Muscle of back (tissue), 11 donors: ENCODE data around the gene TLR9. TPM values are rescaled to one million over a fixed set of nuclear protein-coding genes. Genes with fewer than 3 reads are reported as not detected.
"Not testable (repeated sequence)": the region's sequence is repeated elsewhere in the genome, so short reads cannot be mapped to it uniquely, and the experiment has no call there.

Experiments
- DNase-seq, 3 donors: peaks; one replicate each; pipeline versions ENCODE4 v3.0.0 to v3.0.0-alpha.2; 2013
- polyA plus RNA-seq, 10 donors: library from polyadenylated mRNA; unstranded; fragments of 120-200 nt; gene quantifications; one replicate each; pipeline ENCODE4 v1.2.1, GENCODE V29; 2013; ENCODE audit not compliant: insufficient read length in 10 of 10

Gene TLR9
- polyA plus RNA-seq, 10 donors, result 0.05 to 0.33 (median 0.18) TPM; not detected in 2

DNA sequence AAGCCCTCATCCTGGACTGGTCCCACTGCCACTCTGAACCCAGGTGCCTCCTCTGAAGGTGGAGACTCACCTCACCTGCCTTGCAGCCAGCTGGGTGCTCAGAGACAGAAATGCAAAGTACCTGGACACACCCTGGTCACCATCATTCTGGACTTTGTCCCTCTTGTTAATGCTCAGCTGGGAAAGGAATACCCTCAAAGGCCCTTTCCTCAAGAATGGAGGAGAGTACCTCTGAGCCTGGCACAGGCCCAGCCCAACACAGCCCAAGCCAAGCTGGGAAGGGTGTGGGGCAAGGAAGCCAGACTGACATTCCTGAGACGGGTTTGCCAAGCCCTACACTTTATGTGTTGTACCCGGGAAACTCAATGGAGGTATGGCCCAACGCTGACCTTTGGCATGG lies 28.5 kb downstream of the TLR9 start:
- DNase-seq, result no peak

DNA sequence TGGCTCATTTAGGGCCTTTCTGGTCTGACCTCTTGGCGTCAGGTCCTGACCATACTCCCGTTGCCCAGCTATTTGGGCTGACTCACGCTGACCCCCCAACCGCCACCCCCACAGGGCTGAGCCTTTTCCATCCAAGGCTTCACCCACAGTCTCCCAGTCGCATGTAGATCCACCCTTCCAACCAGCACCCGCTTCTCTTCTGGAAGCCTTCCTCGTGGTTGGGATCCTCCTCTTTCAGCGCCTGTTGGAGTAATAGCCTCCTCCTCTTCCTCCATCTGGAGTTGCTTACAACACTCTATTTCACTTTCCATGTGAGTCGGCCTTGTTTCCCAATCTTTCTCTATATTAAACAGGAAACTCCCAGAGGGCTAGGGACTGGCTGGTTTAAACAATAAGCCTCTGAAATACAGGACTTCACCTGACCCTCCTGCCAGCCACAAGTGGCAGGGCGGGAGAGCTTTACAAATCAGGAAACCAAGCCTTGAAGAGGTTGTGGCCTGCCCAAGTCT lies 29.6 kb downstream of the TLR9 start:
- peak in 1 of 3 donors; percentile 53 for DNase-seq

DNA sequence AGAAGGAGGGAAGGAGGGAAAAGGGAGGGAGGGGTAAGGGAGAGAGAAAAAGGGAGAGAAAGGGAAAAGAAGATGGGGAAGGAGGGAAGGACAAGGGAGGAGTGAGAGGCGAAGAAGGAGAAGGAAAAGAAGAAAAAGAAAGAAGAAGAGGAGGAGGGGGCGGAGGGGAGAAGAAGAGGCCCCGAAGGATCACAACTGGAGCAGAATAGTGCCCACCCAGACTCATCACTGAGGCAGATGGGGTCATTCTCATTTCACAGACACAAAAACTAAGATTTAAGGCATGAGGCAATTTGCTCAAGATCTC lies 30.2 kb downstream of the TLR9 start:
- DNase-seq, result no peak

DNA sequence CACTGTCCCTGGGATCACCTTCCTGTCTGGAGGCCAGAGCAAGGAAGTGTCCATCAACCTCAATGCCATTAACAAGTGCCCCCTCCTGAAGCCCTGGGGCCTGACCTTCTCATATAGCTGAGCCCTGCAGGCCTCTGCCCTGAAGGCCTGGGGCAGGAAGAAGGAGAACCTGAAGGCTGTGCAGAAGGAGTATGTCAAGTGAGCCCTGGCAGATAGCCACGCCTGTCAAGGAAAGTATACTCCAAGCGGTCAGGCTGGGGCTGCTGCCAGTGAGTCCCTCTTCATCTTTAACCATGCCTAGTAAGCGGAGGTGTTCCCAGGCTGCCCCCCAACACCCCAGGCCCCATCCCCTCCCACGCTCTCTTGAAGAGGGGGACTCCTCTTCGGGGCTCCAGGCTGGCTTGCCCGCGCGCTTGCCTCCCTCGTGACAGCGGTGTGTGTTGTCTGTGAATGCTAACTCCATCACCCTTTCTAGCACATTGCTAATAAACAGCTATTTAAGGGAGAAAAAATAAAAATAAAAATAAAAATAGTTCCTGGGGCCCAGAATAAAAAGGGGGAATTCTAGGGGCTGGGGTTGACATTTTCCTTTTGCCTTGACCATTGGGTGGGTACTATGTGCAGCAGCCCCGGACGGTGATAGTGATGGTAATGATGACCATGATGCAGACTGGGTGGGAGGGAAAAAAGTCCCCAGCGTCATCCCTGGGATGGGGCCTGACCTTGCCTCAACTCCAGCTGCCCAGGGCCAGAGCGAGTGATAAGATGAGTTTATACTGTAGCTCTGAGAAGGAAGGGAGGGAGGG lies 30.8 kb downstream of the TLR9 start:
- DNase-seq, result no peak

DNA sequence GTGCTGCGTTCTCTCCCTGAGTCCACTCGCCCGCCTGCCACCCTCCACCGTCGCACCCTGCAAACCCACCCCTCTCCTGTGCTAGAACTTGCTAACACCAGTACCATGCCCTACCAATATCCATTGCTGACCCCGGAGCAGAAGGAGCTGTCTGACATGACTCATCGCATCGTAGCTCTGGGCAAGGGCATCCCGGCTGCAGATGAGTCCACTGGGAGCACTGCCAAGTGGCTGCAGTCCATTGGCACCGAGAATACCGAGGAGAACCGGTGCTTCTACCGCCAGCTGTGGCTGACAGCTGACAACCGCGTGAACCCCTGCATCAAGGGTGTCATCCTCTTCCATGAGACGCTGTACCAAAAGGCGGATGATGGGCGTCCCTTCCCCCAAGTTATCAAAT lies 32.4 kb downstream of the TLR9 start:
- peak in 2 of 3 donors; percentile 33 to 58 for DNase-seq

DNA sequence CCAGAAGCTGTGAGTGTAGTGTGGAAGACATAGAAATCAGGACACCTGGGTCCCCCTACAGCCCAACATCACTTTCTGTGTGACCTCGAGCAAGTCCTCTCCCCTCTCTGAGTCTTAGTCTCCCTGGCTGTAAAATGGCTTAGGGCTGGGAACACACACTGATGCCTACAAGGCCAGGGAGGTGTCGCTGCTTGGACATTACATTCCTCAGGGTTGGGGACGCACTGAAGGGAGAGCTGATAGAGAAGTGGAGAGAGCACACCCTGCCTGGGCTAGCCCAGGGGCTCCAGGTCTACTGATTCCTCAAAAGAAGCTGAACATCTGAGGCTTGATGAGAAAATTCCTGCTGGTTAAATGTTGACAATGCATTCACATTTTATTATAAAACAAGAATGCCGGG lies 33.8 kb downstream of the TLR9 start:
- DNase-seq, result no peak

DNA sequence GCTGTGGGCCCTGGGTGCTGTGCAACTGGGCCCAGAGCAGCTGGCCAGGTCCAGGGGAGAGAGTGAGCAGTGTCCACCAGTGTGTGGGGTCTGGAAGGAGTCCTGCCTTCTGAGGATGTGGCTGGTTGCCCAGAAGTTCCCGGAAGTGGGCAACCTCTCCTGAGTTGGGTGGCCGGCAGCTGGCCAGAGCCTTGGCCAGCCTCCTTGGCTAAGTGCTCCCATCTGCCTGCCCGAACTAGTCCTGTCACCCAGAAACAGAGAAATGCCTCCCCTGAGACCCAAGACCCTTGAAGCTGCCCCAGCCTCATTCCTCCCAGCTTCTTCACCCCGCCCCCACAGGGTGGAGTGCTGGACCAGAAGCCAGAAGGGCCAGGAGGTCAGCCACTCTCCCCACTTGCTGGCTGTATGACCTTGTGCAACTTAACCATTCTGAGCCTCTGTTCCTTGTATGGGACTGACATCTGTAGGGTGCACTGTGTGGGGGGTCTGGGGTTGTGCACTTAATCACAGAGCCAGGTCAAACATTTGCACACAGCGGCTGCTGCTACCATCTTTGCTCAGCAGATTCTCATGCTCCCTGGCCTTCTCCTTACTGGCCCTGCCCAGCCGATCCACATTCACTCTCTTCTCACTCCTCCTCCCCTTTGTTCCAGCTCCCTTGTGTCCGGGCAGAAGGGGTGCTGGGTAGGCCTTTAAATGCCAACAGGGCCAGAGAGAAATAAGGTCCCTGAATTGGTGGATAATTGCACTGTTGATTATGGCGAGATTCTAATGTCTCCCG lies 35.0 kb downstream of the TLR9 start:
- DNase-seq, result peak in 1 of 3 donors; percentile 31

DNA sequence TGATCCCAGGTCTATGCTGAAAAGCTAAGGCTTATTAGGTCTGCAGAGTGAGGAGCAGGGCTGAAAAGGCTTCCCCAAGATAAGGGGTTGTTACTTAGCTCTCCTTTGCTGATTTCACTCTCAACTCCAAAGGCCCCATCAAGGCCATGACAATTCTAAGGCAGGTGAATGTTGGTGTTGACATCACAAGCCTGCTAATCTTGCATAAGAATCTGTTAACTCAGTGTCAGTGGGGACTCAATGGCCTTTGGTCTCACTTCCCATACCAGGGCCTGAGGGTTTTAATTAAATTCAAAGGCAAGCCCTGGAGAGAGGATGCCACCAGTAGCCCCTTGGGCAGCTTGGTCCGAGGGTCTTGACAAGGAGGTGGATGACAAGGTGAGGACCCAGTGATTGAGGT lies 36.9 kb downstream of the TLR9 start:
- DNase-seq, result no peak

DNA sequence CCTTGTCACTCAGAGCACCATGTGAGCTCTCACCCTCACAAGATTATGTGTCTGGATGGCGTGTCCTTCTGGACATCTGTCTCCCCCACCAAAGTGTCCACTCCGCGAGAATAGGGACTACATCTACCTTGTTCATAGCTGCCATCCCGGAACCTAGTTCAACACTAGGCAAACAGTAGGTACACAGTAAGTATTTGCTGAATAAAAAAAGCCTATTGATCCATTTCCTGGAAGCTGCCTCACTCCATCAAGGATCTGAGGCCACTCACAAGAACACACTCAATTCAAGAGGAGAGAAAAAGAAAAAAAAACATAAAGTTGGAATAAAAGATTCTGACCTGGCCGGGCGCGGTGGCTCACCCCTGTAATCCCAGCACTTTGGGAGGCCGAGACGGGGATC lies 38.7 kb downstream of the TLR9 start:
- DNase-seq, result no peak

DNA sequence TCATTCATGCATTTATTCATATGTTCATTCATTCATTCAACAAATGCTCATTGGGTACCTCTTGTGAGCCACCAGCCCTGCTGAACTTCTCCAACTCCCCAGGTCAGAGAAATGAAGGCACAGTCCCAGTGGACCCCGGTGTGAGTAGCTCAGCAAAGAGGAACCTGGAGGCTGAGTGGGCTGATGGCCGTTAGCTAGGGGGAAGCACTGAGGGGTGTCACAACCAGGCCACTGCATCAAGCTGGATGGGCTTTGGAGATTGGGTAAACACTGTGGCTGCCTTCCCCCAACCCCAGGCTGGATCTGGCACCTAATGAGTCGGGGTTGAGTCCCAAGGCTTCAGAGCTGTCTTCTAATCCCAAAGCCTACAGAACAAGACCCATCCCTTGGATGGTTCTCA lies 39.6 kb downstream of the TLR9 start:
- no peak for DNase-seq

DNA sequence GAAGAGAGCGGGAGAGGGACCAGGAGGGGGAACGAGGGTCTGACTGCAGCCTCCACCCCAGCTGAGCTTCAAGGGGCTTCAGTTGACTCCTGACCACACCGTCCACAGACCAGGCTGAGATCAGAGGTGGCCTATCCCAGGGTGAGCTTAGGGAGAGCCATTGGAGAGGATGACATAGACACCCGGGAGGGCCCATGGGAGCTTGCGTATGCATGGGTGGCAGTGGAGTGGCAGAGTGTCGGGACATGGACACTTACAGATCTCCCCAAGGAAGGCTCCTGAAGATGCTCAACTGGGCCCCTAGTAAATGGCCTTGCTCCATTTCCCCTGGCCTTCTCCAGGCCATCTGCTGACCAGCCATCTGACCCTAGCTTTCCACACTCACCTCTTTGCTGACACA lies 40.1 kb downstream of the TLR9 start:
- no peak for DNase-seq

DNA sequence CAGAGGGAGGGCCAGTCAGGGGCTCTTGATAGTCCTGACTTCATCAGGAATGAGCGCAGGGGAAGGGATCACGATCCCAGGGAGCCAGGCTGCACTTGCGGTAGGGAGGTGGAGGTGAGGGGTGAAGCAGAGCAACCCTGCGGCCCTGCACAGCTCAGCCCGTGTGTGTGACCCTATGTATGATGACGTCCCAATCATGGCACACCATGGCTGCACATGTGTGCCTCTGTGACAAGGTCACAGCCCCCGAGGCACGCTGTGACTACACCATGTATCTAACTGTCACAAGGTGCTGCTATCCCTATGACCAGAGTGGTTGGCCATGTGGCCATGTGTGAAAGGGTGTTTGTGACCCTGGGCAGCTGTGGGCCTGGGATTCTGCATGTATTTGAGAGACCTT lies 40.8 kb downstream of the TLR9 start:
- no peak for DNase-seq

DNA sequence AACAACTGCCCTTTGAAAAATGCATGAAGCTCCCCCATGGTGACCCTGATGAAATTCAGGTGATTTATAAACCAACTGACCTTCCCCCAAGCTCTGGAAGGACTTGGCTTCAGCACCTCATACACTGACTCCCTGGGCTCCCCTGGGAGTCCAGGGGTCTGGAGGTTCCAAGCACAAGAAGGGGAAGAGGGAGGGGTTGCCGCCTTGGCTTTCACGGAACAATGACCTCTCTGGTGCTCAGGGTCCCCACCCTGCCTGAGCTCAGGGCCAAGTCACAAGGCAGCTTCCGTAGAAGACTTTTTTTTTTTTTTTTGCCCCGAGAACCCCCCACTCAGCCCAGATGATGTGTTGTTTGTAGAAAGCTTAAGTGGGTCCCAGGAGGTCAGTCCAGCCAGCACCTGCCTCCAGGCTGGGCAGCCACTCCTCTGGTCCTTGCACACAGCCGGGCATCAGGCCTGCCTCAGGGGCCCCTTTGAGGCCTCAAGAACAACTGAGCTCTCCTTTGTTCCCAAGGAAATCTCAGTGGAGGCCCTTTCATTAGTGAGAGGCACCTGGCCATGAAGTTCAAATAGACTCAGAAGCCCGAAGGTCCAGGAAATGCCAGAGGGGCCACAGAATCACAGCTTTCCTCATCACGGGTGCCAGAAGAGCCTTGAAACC lies 41.5 kb downstream of the TLR9 start:
- no peak for DNase-seq

DNA sequence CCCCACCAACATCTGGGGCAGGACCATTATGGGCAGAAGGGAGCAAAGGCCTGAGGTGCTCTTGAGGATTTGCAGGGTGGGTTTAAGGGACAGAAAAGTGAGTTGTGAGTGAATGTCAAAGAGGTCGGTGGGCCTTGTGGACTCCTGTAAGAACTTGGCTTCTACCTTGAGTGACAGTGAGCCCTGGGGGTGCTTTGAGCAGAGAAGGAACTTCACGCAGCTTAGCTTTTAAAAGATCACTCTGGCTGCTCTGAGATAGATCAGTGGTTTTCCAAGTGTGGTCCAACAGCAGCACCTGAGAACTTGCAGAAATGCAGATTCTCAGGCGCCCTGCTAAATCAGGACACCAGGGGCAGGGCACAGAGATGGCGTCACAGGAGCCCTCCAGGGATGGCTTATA lies 42.8 kb downstream of the TLR9 start:
- no peak for DNase-seq

DNA sequence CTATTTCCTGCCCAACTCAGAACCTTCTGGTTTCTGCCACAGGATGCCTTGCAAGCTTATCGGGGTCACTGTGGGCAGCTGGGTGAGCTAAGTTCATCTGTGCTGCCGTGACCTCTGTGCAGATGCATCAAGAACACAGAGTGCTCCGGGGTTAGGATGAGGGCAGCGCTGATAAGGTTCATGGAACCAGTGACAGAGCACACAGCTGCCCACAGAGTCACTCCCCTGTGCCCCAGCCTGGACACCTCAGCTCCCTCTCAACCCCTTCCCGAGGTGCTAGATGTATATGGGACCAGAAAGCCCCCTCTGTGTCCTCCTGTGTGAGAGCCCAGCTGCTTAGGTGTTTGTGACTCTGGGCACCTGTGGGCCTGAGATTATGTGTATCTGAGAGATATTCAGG lies 43.2 kb downstream of the TLR9 start:
- DNase-seq, result no peak

DNA sequence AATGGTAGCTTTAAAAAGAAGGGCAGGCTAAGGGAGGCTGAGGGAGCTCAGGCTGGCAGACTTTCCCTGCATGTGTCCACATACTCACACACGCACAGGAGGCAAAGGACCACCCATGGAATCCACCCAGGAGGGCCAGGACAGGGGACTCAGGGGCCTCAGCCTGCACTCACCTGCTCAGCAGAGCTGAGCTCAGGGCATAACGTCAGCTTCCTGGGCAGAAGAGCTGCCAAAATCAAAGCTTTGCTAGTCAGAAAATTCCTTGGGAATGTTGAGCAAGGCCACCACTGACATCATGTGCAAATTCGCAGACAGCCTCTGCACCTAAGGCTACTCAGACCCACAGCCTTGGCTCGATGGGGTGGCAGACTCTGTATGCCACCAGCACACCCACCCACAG lies 43.9 kb downstream of the TLR9 start:
- DNase-seq, result no peak

DNA sequence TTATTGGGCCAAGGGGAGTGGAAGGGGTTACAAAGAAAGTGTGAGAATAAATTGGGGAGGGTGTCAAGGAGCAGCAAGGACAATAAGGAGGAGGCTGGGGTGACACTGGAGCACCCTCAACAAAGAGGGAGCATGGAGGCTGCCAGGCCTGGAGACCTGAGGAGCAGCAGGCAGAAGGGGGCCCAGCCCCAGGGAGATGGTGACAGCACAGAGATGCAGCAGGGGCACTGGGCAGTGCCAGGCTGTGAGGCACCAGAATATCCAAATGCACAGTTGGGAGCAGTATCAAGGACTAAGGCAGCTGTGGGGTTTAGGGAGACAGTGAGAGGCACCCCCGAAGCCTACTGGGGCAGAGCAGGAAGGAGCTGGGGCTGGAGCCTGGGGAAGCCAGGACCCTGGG lies 46.9 kb downstream of the TLR9 start:
- no peak for DNase-seq

DNA sequence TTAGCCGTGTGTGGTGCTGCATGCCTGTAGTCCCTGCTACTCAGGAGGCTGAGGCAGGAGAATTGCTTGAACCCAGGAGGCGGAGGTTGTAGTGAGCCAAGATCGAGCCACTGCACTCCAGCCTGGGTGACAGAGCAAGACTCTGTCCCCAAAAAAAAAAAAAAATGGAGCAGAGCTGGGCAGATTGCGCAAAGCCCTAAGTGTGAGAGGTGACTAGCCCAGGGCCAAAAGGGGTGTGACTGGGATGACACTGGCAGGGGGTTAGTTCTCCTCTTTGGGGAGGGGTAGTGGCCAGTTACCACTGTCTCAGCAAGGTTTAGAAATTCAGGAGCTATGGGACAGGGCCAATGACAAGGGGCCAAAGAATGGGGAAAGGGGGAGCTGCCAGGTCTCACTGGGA lies 47.3 kb downstream of the TLR9 start:
- DNase-seq, result not testable (repeated sequence)

DNA sequence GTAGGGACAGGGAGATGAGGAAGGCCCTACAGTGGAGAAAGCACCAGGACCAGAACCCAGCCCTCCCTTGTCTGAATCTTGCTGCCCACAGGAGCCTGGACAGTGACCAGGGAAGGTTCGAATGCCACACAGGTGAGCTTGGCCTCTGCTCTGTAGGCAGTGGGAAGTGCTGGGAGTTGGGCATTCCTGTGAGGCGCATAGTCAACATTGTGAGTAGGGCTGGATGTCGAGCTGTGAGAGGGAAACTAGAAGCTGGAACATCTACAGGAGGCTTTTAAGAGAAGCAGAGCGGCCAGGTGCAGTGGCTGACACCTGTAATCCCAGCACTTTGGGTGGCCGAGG lies 47.8 kb downstream of the TLR9 start:
- DNase-seq, result no peak

DNA sequence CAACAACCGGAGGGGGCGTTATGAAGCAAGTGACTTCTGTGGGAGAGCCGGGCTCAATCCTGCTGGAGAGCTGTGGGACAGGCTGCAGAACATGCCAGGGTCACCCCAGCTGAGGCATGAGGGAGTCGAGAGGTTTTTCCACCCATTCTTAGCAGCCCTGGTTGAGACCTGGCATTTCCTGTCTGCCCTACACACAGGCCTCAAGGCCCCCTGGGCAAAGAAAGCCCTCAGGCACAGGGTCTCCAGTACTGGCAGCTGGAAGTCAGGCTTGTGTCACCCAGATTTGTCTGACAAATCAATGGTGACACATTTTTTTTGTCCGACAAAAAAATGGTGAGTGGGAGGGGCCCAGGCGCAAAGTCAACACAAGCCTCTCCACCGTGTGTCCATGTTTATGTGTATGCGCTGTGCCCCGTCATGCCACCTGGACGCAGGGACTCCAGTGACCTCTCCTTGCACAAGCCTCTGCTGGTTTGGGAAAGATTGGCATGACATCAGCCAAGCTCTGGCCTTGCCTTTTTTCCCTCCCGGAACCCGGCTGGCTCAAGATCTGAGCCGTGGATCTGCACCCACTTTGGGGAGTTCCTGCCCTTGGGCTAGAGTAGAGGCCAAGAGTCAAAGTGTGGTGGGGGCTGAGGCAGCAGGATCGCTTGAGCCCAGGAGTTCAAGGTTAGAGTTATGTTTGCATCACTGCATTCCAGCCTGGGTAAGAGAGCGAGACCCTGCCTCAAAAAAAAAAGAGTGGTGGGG lies 48.3 kb downstream of the TLR9 start:
- no peak for DNase-seq

DNA sequence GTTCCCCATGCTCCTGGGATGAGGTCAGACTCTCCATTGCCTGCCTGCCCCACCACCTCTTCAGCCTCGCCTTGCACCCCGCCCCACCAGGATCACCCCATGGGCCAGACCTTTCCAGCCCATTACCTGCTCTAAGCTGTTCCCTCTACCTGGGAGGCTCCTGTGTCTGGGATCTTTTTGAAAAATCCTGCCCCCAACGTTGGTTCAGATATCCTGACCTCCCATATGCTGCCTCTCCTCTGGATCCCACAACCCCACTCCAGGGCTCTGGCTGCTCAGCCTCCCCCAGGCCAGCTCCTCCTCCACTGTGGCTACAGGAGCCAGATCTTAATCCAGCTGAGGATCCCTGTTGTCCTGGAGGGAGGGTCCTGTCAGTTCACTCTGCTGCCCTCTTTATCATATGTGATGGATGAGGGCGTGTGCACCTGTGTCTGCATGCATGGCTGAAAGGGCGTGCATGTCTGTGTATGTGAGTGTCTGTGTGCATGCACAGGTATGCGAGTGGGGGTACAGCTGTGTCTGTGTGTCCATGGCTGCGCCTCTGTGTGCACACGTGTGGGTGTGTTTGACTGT lies 49.2 kb downstream of the TLR9 start:
- no peak for DNase-seq
